NK-92 (cell line): ENCODE data around the gene CAMKV.
"Not testable (repeated sequence)": the region's sequence is repeated elsewhere in the genome, so short reads cannot be mapped to it uniquely, and the experiment has no call there.

ENCODE experiments used
- DNase-seq: peaks from one replicate; lab custom pipeline; 2025; ENCODE audit not compliant: unreplicated experiment; lab: John Stamatoyannopoulos, UW

CAMKV gene

GRCh38 chr3:49869525-49870126 lies at the start of gene CAMKV:
Gene CAMKV (minus strand): TSS chr3:49869906. CDS start chr3:49862388, 7,518 bp downstream.
- no peak for DNase-seq

DNA sequence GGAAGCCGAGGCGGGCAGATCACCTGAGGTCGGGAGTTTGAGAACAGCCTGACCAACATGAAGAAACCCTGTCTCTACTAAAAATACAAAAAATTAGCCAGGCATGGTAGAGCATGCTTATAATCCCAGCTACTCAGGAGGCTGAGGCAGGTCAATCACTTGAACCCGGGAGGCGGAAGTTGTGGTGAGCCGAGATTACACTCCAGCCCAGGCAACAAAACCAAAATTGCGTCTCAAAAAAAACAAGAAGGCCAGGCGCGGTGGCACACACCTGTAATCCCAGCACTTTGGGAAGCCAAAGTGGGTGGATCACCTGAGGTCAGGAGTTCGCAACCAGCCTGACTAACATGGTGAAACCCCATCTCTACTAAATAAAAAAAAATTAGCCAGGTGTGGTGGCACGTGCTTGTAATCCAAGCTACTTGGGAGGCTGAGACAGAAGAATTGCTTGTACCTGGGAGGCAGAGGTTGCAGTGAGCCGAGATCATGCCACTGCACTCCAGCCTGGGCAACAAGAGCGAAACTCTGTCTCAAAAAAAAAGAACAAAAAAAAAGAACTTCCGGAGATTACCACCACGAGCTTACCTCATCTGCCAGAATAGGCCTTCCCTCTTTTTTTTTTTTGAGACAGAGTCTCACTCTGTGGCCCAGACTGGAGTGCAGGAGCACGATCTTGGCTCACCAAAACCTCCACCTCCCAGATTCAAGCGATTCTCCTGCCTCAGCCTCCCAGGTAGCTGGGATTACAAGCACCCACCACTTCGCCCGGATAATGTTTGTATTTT lies 48.3 kb upstream of the CAMKV start:
- DNase-seq = not testable (repeated sequence)

DNA sequence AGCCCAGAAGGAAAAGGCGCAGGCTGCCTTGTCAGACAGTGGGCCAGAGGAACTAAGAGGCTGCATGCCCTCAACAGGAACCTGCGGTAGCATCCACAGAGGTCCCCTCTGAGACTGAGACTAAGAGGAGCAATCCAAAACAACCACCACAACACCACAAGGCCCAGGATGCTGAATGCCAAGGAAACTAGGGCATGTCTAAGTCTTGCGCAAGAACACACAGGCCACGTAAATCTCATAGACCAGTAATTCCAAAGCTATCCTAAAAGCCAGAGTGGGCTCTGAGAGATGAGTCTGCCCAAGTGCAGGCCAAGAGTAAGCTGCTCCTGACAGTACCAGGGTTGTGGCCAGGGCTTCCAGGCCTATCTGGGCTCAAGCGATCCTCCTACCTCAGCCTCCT lies 47.0 kb upstream of the CAMKV start:
- DNase-seq = no peak

DNA sequence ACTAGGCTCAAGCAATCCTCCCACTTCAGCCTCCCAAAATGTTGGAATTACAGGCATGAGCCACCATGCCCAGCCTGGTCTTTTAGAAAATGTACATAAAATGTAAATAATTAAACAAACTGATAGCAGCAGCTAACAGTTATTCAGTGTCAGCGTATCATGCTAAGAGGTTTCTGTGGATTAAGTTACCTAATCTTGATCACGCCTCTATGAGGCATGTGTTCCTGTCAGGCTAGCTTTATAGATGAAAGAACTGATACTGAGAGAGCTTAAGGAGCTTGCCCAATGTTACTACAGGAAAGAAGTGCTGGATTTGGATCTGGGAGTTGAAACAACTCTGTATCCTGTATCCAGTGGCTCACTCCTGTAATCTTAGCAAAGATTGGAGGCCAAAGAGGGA lies 45.2 kb upstream of the CAMKV start:
- DNase-seq = no peak

DNA sequence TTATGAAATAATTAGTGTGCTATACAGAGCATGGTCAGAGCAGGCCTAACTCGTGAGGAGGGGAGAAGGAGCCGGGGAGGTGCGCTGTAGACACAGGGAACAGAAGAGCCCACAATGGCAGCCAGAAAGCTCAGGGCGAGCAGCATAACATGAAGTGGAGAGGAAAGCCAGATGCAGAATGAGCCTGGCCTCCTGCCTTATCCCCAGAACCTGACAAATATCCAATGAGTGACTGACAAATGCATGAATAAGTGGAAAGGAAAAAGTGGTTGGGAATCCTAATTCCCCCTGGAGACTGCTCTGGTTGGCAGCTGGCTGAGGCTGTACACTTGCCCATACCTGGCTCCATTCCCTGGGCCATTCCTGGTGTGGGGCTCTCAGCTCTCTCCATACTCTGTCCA lies 43.2 kb upstream of the CAMKV start:
- no peak for DNase-seq

GRCh38 chr3:49911611-49912010 lies 41.9 kb upstream of the CAMKV start:
- DNase-seq = no peak

DNA sequence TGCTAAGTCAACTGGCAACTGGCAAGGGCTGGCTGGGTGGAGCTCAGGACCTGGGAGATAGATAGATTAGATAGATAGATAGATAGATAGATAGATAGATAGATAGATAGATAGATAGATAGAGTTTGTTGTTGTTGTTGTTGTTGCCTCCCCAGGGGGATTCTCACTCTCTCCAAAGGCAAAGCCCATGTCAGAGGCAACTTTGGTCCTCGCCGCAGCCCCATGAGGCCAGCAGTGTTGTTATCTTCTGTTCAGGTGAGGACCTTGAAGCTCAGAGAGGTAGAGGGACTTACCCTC lies 41.4 kb upstream of the CAMKV start:
- DNase-seq = no peak

GRCh38 chr3:49910409-49911123 lies 40.9 kb upstream of the CAMKV start:
- DNase-seq = no peak

DNA sequence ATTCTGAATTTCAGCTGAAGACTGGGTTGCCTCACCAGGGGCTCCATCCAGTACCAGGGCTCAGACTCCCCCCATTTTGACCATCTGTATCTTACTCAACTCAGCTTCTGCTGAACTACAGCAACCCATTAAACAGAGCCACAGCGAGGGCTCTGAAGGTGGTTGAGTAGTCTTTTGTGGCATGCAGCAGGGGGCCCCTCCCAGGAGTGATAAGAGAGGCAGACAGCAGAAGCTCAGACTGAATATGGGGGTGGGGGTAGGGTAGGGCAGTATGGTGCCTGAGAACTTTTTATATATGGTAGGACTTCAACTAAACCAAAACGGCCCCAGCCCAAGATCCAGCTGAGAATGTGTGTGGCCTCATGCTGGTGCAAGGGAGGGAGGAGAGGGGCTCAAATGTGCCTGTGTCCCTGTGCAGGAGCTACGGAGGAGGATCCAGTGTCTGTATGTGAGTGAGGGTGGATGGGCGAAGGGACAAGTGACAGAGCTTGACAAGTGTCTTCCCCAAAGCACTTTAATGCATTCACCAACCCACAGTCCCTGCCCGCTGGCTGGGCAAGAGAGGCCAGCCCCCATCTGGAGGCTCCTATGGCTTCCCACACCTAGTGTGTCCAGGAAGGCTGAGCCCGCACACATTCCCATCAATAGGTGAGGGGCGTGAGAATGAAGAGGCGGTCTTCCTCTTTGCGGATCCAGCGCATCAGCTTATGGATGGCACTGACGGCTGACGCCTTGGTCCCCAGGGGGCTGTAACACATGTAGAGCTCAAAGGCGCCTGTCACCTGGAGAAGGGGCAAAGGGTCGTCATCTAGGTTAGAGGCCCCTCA lies 38.9 kb upstream of the CAMKV start:
- DNase-seq = no peak

GRCh38 chr3:49906073-49906743 lies 36.5 kb upstream of the CAMKV start:
- no peak for DNase-seq

DNA sequence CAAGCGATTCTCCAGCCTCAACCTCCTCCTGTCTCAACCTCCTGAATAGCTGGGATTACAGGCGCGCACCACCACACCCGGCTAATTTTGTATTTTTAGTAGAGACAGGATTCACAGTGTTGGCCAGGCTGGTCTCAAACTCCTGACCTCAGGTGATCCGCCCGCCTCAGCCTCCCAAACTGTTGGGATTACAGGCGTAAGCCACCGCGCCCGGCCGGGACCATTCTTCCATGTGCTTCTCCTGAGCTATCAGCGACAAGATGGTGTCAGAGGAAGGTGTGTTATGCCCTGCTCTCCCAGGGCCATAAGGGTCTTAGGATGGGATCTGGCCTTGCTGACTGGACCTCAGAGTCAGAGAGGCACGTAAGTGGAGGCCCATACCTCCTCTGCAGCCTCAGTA lies 34.7 kb upstream of the CAMKV start:
- DNase-seq = not testable (repeated sequence)

DNA sequence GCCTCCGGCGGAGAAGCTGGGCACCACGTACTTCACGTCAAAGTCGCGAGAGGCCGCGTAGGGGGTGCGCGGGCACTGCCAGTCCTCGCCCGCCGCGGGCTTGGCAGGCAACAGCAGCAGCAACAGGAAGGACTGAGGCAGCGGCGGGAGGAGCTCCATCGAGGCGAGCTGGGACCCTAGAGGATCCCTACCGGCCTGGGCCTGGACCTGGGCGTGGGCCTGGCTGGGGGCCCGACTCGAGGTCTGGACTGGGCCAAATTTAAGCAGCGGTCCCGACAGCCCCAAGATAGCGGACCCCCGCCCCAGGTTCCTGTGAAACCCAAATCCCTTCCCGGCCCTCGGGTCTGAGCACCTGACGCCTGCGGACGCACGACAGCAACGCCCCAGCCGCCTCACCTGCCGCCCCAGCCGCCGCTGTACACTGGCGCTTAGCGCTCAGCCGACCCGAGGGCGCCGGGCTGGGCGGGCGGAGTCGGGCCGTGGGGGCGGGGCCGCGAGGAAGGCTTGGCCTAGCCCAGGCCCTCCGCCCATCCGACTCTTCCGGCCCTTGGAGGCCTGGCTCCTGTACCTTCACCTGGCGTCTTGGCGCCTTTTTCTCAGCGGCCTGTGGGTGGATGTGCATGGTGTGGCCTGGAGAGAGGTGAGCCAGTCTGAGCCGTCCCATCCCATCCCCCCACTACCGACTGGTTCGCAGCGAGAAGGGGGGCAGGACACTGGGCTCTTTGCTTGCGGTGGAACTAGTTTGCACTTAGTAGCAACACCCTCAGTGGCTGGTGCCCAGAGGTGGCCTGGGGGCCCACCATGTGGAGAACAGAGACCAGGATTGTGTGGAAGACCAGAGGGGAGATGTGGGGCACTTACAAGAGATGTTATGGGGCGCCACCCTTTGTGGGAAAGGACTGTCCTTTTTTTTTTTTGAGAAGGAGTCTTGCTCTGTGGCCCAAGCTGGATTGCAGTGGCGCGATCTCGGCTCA lies 34.0 kb upstream of the CAMKV start, which contains the start of gene MST1R:
Gene MST1R (minus strand): TSS at position 423 of the 974 bp plus-strand sequence. CDS start 264 bp downstream, at position 159.
- DNase-seq = no peak

DNA sequence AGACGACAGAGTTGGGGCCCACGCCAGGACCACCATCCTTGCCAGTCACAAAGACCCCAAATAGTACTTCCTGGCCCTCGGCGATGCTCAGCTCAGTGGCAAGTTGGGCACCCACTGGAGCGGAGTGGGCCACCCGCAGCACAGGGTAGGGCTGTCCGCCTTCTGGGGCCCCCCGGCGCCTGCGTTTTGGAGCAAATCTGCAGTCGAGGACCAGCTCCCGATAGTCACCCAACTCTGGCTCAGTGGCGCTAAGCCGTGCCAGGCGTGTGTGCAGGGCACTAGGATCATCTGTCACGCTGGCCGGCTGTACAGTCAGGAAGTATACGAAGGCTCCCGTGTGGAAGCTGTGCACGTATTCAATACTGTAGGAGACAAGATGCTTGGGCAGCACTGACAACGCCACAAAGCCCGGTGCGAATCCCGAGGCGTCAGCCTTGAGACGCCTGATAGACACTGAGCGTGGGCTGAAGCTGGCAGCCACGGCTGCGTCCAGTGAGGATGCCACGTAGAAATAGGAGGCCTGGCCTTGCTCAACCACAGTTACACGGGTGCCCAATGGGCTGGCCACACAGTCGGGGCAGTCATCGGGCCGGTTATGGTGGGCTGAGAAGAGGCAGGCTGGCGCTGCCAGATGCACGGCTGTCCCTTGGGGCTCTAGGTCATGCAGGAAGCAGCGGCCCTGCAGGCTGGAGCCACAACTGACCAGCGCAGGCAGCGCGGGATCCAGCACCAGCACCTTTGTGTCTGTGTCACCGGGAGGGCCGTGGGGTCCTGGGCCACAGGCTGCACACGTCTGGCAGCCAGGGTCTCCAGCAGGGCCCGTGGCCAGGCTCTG lies 33.0 kb upstream of the CAMKV start:
- DNase-seq = no peak

DNA sequence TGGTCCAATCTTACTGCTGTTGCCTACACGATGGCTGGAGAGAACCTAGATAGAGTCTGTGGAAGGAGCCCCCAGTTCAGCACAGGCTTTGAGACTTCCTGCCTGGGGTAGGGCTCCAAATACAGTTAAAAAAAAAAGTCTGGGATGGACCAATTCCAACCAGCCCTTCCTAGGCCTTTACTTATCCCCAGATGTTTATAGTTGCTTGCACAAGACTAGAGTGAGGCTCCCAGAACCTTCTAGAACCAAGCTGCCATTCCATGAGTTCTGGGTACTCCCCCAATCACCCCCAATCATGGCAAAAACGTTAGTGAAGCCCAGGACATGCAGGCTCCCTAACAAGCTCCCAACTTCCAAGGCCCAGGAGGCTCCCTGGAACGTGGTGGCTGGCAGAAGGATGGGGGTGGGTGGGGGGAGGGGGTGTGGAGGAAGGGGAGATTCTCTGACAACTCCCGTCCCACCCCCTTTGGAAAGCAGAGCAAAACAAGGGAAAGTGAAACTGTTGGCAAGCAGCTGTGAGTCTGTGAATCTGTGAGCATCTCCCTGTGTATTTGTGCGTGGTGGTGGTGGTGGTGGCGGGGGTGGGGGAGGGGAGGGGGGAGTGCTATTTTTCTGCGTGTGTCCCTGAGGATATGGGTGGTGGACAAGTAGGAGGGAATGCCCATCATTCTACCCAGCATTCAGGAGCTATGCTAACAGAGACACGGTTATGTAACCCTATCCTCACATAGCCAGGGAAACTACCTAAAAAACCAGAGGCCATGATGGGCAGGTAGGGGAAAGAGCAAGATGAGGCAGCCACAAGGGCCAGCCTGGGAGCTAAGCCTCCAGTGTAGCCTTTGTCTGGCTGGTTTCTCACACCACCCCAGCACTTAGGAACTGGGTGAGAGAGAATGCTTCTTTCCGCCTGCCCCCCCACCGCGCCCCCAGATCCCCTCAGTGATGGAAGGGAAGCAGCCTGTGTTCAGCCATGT lies 31.9 kb upstream of the CAMKV start:
- DNase-seq = no peak

- DNase-seq = no peak
Measured at GRCh38 chr3:49900491-49901153, 30.9 kb upstream of the CAMKV start.

DNA sequence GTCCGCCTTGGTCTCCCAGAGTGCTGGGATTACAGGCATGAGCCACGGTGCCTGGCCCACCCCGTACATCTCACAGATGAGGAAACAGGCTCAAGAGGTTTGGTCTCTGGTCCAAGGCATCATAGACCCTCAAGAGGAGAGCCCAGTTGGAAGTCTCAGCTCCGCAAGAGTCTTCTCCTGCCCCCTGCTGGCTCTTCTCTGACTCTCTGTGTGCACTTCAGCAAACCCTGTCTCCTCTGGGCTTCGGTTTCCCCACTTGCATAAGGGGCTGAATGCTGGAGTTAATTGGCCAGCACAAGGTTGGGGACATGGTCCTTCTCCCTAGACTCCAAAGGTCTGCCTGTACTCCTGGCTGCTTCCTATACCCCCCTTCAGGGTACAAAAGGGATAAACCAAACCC lies 30.1 kb upstream of the CAMKV start:
- DNase-seq = no peak

DNA sequence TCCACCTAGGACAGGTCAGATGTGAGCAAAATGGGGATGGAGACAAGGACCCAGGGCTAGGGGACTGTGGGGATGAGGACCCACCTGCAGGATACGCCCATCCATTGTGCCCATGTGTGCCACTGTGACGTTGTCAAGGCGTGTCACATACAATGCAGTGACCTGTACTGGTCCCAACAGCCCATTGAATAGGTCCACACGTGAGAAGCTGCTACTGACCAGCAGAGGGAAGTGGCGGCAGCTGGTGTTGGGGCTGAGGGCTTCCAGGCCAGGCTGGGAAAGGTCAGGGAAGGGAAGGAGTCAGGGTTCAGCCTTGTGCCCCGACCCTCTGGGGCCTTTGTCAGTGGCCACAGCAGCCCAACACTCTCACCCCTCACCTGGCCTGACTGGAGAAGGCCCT lies 29.3 kb upstream of the CAMKV start:
- DNase-seq = no peak
